NK-92 (cell line): ENCODE measurements around the gene TMEM44.
"Not testable (repeated sequence)": the region's sequence is repeated elsewhere in the genome, so short reads cannot be mapped to it uniquely, and the experiment has no call there.

Experiments used
- DNase-seq: peaks from one replicate; lab custom pipeline; 2025; ENCODE audit not compliant: unreplicated experiment; lab: John Stamatoyannopoulos, UW

Gene TMEM44

DNA sequence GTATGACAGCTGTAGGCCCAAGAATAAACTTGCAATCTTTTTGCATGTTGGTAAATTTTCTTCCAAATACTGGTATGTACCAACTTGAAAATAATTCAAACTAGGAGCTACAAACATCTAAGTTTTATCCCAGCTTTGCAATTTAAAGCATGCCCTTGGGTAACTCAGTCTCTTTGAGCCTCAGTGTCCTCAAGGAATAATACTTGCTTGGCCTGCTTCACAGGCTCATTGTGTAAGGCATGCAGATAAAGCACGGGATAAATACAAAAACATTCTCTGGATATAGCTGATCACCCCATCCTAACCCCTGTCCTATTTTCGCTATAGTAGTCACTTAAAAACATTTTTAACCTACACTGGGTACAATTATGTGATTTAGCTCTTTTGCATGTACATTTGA is 9.6 kb upstream of the TMEM44 start:
- DNase-seq = no peak

GRCh38 chr3:194640829-194641228 is 7.6 kb upstream of the TMEM44 start:
- no peak for DNase-seq

GRCh38 chr3:194638991-194639605 is 5.9 kb upstream of the TMEM44 start:
- DNase-seq = no peak

DNA sequence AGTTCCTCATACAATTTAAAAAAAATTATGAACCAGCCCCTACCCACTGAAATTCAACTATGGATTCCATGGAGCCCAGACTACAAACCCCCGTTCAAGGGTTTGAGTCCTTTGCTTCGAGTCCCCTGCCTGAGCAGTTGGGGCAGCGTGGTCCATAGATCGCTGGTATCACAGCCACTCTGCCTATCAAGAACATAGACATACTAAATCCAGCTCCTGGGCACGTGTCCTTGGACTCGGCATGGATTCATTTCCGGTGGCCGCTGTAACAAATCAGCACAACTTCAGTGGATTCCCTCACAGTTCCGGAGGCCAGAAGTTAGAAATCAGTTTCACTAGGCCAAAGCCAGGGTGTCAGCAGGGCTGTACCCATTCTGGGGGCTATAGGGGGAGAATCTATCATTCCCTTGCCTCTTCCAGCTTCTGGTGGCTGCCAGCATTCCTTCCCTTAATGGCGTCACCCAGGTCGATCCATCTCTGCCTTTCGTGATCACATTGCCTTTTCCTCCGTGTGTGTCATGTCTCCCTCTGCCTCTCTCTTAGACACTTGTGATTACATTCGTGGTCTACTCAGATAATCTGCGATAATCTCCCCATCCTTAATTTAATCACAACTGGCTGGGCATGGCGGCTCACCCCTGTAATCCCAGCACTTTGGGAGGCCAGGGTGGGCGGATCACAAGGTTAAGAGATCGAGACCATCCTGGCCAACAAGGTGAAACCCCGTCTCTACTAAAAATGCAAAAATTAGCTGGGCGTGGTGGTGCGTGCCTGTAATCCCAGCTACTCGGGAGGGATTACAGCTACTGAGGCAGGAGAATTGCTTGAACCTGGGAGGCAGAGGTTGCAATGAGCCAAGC is 4.6 kb upstream of the TMEM44 start:
- DNase-seq = no peak

DNA sequence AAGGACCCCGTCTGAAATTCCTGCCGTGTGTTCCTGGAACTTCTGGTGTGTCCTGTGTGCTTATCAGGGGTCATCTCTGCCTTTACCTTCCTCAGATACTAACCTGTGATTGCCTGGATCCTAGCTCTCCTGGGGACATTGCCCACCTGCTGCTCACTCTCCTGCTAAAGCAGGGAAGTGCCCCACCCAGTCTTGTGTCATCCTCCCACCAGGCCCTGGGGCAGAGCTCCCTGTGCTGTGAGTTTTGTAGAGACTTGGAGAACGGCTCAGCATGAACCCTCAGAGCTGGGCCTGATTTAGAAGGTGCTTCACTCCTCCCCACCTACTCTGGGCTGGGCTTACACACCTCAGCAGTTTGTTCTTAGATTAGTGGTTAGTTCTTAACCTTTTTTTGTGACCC is 3.8 kb upstream of the TMEM44 start:
- DNase-seq = no peak

DNA sequence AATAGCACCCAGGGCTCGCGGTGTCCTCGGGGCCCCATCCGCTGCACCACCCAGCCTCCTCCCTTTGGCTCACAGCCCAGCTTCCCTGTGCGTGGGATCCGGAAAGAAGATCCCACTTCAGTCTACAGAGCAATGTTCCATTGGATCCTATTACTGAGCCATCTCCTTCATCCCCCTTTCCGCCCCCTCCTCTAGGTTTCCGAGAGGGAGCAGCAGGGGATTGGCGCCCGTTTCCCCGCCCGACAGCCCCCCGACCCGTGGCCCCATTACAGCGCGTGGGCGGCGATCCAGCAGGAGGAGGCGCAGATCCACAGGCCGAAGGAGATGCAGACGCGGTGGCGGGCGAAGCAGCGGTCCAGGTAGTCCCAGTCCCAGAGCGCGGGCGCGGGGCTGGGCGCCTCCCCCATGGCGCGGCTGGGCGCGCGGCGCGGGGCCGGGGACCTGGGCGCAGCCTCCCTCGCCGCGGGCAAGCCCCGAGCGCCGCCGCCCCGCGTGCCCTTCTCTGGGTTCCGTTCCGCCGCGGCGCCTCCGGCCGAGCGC is 340 bp downstream of the TMEM44 start:
- DNase-seq = no peak

DNA sequence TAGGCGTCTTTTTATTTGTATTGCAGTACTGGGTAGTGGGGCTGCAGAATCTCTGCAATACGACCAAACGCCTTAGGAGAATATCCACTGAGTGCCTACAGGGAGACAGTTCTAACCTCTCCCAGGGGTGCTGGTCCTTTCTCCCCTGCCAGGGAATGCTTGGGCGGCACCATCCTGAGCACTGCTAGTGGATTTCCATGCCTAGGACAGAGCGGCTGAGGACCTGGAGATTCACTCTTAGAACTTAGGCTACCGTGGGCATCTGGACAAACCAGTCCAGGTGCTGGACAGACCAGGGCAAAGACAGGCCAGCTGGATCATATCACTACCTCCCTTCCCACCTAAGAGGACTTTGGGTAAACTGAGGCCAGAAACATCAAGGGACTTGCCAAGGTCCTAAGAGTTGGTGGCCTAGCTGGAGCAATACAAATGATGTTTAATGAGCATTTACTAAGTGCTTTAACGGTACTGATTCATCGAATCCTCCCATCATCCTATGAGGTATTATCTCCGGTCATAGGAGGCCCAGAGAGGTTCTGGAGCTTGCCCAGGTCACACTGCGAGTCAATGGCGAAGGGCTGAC is 902 bp downstream of the TMEM44 start:
- no peak for DNase-seq

GRCh38 chr3:194631696-194632095 is 1.5 kb downstream of the TMEM44 start:
- no peak for DNase-seq

- DNase-seq = not testable (repeated sequence)
Observed at GRCh38 chr3:194630681-194631080, 2.5 kb downstream of the TMEM44 start.

GRCh38 chr3:194624956-194625355 is 8.3 kb downstream of the TMEM44 start:
- no peak for DNase-seq

DNA sequence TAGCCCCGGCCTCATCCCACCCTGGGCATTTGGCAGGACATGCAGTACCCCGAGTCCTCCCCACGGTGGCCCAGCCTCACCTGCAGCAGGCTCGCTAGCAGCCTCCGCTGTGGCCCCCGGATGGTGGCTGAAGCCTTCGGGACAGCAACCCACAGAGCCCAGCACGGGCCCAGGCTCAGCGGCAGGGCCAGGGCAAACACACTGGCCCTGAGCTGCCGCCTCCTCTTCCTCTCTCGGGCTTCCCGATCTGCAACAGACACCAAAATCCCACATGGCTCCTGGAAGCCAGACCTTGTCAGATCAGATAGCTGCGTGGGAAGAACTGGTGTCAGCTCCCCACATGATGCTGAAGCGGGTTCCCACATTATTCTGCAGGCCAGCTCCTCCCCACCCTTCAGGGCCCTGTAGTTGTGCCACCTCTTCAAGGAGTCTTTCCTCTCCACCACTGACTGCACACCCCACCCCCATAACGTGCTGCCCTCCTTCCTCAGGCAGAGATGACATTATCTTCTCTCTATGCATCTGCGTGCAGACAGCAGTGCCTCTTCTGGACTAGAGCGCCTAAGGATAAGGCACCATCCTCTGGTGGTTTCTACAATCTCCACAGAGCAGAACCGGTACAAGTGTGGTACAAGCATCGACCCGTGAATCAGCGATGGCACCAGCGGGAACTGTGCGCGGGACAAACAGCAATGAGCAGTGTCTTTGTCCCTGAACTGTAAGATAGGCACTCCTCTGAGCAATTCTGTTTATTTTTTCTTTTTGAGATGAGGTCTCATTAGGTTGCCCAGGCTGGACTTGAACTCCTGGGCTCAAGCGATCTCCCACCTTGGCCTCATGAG is 9.5 kb downstream of the TMEM44 start:
- DNase-seq = no peak

GRCh38 chr3:194622621-194623340 is 10.4 kb downstream of the TMEM44 start:
- DNase-seq = no peak

GRCh38 chr3:194621947-194622346 is 11.3 kb downstream of the TMEM44 start:
- no peak for DNase-seq

DNA sequence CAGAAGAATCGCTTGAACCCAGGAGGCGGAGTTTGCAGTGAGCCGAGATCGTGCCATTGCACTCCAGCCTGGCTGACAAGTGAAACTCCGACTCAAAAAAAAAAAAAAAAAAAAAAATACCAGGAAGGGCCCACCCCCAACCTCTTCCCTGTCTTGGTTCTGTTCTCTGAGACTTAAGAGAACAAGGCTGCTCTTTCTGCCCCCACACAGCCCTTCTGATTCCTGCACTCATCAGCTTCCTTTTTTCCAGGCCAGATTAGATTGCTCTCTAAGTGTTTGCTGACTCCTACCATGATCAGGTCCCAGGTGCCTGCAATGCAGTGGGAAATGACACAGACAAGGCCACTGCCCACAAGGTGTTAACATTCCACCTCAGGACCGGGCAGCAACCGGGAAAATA is 13.0 kb downstream of the TMEM44 start:
- no peak for DNase-seq

GRCh38 chr3:194619741-194620140 is 13.5 kb downstream of the TMEM44 start:
- no peak for DNase-seq

DNA sequence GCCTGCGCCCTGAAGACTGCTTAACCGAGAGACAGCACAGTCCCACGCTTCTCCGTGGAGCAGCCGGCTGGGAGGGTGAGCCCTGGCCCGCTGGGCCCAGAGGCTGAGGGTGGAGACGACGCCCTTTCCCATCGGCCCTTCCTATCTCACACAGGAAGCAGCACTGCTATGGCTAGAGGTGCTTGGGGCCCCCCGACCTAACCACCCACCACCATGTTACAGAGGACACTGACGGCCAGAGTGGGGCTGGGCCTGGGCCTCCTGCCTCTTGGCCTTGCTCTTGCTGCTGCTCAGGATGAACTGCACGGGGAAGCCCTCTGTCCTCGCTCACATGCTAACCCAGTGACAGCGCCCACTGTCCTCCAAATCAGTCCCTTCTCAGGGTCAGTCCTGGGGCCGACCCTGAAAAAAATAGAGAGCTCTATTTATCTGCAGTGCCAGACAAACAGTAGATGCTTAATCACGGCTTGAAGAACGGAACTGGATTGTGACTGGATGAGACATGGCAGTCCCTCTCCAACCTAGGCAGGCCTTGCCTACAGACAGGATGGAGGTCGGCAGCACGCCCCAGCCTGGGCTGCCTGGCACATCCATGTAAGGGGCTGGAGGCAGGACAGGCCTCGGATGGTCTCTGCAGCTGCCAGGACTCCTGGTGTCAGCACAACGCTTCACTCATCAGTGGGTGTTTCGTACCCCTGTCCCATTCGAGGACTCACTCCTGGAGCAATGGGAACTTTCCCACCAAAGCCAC is 14.2 kb downstream of the TMEM44 start:
- DNase-seq = no peak

GRCh38 chr3:194617827-194618226 is 15.4 kb downstream of the TMEM44 start:
- DNase-seq = no peak

- DNase-seq = no peak
Observed at GRCh38 chr3:194617143-194617671, 16.0 kb downstream of the TMEM44 start.

GRCh38 chr3:194615226-194615625 is 18.0 kb downstream of the TMEM44 start:
- no peak for DNase-seq
